GM12872 (cell line): ENCODE results near the gene NTN4.

Experiments used
- CTCF ChIP-seq: IDR thresholded peaks from 3 replicates; pipeline ENCODE4 v1.5.1; 2011; ENCODE audit warnings: low read depth, mild to moderate bottlenecking, low read length, moderate library complexity; ENCODE audit not compliant: insufficient read depth

NTN4 gene

DNA sequence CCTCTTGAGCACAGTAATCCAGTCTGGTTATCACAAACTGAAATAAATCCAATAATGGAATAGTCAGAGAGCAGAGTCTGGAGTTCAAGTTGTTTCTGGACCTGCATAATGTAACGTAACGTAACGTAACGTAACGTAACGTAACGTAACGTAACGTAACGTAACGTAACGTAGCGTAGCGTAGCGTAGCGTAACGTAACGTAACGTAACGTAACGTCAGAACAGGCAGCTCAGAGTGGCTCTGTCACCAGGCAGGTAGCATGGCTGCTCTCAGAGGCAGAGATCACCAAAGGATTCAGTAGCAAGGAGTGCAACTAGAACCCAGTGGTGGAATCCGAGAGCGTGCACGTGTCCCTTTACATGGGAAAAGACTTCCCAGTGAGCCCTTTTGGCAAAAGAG lies 153.6 kb downstream of the NTN4 start:
- no peak for TF ChIP-seq CTCF

DNA sequence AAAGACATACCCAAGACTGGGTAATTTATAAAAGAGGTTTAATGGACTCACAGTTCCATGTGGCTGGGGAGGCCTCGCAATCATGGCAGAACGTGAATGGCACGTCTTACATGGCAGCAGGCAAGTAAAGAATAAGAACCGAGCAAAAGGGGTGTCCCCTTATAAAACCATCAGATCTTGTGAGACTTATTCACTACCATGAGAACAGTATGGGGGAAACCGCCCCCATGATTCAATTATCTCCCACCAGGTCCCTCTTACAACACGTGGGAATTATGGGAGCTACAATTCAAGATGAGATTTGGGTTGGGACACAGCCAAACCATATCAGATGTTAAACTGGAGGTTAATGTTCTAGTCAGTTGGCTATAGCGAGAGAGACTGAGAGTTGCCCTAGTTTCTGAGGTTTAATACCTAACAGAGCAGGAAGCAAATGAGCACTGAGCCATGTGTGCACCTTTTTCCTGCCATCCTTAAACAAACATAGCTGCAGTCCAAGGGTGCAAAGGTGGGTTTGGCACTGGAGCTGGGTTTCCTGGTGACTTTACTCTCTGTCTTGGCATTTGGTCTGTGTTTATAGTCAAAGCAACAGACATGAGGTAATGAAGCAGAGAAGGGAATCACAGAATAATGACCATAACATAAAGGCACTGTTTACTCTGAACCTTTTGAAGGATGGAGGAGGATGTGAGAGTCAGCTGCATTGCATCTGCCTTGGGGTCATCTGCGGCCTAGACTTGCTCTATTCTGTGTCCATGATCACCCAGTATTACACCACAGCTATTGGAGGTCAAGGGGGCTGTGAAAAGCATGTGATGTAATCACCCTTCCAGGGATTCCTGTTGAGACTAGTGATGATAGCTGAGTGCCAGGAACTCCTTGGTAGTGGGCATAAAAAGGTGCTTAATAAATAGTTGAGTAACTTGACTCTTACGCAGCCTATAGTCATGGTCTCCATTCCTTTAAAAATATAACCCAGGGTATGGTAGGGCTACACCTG lies 155.6 kb downstream of the NTN4 start:
- no peak for TF ChIP-seq CTCF

DNA sequence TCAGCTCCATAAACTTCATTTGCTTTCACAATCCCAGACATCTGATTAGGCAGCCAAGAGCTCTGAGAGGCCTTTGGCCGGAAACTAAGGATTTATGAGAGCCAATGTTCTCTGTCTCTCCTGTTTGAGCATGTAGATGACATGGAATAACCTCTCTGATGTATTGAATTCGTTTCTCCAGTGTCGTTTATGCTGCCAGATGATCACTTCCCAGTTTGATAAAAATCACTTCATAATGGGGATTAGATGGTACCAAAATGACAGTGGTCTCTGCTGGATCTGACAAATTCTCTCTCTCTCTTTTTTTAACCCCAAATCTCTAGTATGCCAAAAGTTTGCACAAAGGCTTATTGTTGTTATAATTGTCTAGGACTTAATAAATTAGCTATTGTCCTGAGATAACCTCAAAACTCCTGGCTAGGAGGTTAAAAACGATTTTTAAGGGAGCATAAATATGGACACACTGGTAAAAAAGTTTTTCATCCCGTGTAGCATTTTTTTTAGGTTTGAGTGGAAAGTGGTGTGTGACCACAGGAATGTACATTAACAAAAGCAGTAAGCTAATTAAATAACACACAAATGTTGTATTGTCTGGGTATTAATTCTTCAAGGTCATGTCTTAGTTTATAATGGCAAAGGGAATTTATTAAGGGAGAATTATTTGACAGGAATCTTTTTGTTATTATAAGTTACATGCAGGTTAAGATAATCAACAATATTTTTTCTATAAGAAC lies 156.7 kb downstream of the NTN4 start:
- no peak for TF ChIP-seq CTCF

GRCh38 chr12:95633049-95633731 lies 157.4 kb downstream of the NTN4 start:
- no peak for TF ChIP-seq CTCF

DNA sequence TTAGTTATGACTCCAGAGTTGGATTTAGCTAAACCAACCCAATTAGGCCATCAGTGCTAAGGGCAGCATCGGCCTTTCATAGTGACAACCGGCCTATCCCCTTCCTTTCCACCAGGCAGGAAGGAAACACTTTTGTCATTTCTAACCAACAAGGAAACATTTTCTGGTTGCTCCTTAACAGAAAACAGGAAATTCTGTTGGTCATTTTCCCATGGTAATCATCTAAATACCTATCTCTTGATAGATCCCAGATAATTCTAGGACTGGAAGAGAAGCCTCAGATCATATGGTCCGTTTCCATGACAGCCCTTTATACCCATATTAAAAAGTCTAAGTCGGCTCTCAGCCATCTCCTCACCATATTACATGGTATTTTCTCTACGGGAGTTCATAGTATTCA lies 160.1 kb downstream of the NTN4 start:
- no peak for TF ChIP-seq CTCF

- no peak for TF ChIP-seq CTCF
Observed at GRCh38 chr12:95629392-95629791, 161.2 kb downstream of the NTN4 start.

DNA sequence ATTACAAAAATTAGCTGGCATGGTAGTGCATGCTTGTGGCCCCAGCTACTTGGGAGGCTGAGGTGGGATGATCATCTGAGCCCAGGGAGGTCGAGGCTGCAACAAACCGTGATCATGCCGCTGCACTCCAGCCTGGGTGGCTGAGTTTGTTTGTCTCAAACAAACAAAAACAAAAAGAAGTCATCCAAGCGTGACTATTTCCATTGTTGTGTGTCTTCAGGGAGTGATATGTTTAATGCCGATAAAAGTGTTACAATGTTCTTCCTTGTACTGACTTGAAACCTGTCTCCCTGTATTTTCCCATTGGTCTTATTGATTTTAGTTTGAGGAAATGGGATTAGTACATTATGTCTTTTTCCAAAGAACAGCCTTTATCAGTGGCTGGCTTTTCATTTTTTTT lies 163.7 kb downstream of the NTN4 start:
- no peak for TF ChIP-seq CTCF
